GM19238 (cell line): ENCODE data around the gene TMEM158.

Source experiments
- DNase-seq: peaks from one replicate; pipeline ENCODE4 v3.0.0; 2011; ENCODE audit warnings: low spot score; ENCODE audit not compliant: insufficient read length

The TMEM158 gene

DNA sequence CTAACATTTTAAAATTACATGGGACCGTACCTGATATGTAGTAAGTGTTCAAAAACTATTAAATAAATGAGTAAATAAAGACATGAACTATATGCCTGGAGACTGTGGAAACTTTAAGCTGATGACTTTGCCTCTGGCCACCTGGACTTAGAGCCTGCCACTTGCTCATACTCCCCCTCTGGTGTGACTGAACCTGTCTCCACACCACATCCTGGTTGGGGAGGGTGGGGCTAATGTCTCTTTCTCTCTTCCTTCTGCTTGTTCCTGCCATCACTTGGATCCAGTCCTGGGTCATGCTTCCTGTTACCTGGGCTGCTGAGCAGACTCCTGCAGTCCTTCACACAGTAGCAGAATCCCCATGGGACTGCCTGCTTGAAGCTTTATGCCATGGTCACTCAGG is 8.2 kb upstream of the TMEM158 start:
- no peak for DNase-seq

DNA sequence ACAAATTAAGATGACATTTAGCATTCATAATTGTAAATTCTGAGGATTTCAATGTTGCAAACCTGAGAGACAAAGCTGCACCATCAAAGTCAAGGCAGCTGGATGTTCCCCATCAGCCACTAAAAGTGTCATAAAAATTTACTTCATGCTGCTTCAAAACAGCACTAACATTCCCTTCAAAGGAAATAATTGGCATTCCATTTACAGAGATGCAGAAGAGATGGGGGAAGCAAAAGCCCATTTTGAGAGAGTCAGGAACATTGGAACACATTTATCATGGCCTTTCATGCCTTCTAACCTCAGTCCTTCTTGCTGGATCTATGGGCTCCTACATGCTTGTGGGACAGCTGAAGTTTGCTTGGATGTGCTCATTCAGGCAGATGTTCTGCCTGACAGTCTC is 6.4 kb upstream of the TMEM158 start:
- DNase-seq = no peak

DNA sequence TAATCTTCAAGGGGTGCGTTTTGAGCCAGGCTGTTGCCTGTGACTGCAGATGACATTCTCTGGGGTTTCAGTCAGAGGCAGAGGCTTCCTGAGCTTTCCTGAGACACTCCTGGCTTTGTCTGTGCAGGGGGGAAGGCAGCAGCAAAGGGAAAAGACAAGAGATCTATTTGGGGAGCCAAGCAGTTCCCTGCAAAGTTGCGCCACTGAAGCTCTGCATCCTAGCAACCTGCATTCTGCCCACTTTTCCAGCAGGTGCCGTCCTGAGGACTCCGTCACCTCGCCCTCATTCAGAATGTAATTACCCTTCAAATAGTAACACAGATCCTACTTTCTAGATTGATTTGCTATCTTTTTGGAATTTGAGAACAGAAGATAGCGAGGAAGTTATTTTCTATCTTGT is 1.9 kb upstream of the TMEM158 start:
- no peak for DNase-seq

DNA sequence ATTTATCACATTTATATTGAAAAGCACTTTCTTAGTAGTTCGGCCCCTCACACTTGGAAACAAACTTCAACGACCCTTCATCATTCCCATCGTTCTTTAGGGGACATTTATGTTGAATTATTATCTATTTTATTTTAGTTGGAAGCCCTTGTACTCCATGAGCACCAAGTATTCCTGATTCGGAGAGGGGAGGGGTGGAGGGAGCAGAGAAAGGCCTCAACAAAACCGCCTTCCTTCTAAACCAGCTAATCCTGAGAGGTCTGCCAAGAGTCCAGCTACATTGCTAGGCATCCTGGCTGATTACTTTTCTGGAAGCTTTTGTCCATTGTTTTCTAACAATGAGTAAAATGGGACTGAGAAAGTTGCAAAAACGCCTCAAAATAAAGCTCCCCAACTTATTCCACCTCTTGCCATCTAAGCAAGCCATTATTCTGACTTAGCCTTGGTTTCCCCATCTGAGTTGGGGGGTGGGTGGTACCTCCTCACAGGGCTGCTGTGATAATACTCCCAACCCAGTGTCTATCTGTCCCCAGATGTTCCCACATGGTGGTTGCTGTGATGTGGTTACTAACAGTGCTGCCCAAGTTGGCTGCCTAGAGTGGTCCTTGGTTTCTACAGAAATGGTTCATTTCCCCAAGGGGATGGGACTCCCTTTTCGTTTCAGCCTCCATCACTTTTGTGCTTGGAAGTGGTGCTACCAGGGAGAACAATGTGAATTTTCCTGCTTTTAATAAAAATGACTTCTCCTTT is 1.2 kb upstream of the TMEM158 start:
- DNase-seq = no peak

DNA sequence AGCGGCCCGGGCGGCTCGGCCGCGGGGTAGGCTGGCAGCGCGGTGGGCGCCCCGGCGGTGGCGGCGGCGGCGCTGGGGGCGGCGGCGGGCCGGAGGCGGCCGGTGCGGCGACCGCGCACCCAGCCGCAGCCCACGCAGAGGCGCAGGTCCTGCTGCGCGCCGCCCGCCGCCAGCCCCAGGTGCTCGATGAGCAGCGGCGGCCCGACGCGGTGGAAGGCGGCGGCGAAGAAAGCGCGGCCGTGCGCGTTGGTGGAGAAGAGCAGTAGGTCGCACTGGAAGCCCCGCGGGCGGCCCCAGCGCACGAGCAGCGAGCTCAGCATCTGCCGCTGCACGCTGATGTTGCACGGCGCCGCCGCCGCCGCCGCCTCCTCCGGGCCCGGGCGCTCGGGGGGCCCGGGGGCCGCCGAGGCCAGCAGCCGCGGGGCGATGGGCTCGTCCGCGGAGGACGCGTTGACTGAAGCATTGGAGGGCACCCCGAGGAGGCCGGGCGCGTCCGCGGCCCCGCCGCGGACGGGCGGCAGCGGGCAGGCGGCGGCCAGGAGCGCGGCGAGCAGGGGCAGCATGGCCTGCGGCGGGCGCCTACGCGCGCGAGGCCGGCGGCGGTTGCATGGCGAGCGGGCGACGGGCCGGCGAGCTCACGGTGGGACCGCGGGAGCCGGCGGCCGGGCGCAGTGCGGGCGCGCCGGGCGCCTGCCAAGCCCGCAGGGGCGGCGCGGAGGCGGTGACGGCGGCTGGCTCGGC is 452 bp downstream of the TMEM158 start:
- peak; percentile 39 for DNase-seq

DNA sequence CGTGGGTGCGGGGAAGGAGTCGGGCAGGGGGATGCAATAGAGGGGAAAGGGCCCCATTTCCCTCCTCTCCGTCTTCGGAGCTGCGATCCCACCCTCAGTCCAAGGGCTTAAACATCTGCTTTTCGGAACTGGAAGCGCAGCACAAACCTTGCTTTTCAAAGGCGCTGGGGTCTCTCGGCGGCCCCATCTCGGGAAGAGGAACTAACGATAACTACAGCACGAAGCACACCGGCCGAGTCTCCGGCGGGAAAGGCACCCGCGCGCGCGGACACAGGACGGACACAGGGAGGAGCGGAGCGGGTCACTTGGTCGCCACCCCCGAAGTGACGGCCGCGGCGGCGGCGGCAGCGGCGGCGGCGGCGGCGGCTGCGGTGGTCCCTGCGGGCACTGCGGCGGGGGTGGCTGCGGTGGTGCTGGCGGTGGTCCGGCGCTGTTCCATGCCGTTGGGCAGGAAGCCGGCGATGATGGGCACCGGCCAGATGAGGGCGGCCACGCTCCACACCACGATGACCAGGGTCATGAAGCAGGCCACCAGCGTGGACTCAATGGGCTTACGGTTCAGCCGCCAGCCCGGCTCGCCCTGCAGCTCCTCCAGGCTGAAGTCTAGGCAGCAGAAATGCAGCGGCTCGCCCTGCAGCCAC is 1.1 kb downstream of the TMEM158 start:
- peak; percentile 23 for DNase-seq

DNA sequence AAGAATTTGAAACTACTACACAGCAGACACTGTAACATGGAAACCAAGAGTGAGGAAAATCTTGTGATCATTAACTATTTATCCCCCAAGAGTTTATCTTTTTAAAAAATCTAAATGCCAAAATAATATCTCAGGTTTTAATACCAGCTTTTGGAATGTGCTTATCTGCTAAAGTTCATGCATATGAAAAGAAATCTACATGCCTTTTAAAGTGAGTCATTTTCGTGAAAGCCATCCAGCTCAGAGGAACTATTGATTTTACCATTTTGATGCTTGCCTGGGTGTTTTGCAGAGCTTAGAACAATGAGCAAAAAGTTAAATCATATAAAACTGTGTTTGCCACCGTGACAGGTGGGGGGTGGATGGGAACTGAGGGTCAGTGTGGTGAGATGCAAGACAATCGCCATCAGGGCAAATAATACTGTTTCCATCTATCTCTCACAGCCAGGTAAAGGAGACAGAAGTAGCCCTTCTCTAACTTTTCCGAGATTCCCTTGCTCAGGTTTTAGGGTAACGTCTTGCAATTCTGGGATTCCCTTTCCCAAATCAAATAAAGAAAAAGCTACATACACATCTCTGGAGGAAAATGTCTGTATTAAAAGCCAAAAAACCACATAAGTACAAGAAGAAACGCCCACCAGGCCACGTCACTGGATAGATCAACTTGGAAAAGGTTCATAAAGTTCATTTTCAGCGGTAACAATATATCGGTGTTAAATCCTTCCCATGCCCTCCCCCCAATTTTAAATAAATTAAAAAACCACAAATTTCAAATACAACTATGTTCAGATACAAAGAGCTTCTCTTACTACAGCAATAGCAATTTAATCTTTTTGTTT is 2.0 kb downstream of the TMEM158 start:
- no peak for DNase-seq

DNA sequence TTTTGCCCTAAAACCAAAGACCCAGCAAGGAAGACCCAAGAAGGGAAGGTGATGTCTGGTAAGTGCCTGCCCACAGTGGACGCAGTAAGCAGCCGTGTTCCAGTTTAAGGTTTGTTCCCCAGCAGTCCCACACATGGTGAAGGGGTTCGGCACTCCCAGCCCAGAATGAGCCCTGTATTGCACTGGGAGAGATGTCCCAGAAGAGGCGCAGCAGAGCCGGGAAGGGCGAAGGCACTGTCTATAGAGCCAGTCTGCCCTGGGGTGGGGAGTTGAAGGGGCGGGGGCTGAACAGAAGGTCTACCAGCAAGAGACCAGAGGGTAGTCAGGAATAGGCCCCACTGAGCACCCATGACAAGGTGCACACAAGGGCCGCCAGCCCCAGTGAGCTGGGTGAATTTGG is 6.4 kb downstream of the TMEM158 start:
- DNase-seq = no peak

DNA sequence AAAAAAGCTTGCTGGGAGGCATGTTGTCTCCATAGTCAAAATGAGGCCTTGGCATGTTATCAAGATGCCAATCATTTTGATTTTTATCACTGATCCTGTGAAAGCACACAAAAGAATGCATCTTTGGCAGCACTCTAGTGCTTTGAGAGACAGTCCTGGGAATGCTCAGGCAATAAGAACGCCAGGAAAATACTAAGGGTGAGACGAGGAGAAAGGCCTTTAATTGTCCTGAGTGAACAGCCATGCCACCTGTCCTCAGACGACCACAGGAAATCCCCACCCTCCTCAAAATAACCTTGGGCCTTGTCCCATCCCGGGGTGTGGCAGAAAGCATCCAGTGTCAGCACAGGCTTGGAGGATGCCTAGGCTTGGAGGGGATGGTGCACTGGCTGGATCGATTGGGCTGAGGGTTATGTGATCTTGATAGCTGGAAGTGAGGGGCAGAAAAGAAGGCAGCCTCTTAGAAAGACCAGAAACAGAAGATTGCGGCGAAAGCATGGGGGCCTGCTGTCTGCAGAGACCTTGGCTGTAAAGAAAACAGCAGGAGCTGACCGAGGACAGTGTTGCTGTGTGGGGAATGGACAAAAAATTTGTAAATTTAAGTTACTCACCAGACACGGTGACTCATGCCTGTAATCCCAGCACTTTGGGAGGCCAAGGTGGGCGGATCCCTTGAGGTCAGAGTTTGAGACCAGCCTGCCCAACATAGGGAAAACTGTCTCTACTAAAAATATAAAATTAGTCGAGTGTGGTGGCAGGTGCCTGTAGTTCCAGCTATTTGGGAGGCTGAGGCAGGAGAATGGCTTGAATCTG is 7.3 kb downstream of the TMEM158 start:
- DNase-seq = no peak

DNA sequence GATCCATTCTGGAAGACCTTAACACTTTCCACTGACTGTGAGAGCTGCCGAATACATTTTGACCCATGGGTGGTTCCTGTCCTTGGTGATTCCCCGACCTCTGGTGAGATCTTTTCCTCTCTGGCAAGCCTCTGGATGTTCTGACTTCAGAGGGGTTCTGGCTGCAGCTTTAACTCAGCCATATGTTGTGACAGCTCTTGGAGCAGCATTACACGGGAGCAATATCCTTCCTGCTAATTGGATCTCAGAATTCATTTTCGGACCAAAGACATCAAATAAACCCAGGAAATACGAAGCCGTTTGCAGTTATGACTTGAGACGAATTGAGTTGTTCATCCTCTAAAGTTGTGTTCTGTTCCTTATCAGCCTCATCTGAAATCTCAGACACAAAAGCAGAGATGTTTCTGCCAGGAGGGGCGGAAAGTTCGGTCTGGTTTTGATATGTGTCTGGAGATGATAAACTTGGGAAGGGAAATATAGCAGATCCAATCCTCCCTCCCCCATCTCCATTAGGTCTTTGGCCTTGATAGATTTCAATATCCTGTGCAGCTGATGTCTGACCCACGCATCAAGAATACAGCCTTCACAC is 10.0 kb downstream of the TMEM158 start:
- no peak for DNase-seq

DNA sequence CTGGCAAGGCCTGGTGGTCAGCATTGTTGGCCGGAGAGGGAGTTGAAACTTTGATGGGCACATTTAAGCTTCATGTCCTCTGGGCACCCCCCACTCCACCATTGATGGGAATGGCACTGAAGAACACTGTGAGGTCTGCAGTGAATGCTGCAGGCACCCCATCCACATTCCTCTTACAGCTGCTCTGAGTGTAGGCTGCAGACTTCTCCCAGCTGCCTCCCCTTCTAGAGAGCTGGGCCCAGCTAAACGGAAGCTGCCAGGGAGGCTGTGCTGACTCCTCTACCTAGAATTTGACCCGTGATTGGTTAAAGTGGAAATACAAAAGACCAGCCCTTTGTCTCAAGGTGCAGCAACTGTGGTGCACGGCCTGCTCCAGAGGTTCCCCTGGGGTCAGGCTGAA is 10.6 kb downstream of the TMEM158 start:
- DNase-seq = no peak

DNA sequence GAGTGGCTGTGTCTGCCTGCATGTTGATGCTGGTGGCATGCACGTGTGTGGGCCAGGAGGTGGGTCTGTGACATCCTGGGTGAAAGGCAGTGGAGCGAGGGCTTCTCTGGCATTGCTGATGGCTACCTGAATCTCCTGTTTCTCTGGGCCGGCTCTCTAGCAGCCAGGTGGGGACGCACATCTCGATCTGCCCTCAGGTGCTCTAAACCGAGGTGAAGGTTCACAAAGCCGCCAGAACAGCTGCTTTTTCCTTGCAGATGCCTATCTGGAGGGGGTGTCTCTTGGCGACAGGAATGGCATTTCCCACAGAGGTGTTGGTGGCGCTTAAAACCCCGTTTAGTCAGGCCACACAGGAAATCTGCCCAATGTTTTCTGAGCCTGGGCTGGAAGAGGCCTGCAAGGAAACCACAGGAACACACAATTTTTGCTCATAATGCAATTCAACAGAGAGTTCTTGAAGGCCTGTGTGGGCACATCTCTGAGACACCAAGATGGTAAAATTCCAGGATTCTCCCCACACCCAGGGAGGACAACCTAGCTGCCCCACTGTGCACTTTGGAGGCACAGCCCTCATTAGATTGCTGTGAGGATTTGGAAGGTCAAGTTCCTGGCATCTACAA is 11.9 kb downstream of the TMEM158 start:
- DNase-seq = no peak

DNA sequence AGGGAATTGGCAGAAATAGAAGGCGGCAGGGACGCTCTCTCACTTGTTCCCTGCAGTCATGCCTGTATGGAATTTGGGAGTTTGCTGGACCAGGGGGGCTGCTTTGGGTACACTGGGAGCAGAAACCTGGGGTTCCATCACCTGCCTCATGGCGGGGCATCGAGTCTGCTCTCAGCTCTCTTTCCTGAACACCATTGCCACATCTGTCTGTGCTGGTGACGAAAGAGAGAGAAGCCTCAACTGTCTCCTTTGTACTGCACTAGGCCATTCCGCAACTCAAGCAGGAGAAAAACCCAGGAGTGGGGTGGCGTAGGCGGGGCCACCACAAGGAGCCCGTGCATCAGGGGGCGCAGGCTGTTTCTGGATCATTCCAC is 14.0 kb downstream of the TMEM158 start:
- no peak for DNase-seq

DNA sequence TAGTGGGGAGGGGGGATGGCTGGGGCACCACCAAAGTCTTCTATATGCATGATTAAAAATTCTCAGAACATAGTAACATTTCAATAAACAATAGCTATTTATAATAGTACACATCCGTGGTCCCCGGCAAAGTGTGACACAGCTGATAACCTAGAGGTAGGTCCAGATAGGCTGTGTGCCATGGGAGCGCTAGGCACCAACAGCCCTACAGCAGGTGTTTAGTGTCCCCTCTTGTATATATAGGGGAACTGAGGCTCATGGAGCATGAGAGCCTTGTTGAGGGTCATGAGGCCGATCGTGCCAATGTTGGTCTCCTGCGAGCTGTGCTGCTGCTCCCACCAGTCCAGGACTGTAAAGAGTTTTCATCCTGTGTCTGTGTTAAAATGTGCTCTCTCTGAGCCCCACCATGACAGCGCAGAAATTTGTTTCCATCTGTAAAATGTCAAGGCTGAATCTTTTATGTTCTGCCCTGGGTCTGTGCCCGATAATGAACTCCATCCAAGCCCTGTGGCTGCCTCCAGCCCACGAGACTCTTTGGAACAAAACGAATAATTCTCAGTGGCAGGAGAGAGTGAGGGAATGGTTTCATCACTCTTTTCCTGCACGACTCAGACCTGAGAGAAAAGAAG is 14.5 kb downstream of the TMEM158 start:
- no peak for DNase-seq

DNA sequence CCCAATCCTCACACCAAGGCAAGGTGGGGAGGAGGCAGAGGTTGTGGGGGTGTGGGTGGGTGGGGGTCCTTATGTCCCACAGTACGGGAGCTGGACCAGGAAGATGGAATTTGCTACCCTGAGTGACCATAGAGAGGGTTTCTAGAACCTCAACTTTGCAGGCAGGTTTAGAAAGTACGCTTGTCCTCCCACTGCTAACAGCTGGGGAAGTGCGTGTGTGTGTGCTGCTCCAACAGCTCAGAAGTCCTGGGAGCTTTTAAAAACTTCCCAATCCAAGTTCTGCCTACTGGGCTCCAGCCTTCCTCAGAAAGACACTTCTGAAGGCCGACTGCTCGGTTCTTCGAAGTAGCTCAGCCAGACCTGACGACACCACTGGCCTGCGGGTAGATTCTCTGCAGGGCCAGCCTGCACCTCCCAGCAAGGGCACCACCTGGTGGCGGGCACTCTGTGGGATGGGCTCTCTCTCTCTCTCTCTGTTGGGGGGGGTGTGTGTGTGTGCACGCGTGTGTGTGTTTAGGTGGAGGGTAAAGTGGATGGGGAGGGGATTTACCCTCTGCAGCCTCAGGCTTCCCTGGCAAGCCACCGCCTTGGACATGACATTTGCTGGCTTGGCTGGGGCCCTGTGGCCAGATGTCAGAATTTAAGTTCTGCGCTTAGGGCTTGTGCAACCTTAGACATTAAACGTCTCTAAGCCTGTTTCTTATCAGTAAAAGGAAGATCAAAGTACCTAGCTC is 15.6 kb downstream of the TMEM158 start:
- peak; percentile 43 for DNase-seq

DNA sequence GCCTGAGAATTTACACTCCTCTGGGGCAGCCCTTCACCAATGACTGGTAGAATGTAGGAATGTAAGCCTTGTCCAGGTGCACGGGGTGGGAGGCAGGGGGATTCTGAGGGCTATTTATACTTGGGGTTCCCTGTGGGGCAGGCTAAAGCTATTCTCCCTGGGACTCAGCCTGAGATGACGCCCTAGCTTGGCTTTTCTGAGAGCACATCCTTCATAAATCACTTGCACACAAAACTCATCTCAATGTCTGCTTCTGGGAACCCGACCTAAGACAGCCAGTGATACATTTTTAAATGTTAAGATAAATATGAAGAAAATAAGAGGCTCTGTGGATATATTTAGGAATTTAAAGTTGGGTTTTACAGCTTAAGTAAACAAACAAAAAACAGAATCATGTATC is 16.6 kb downstream of the TMEM158 start:
- DNase-seq = no peak

DNA sequence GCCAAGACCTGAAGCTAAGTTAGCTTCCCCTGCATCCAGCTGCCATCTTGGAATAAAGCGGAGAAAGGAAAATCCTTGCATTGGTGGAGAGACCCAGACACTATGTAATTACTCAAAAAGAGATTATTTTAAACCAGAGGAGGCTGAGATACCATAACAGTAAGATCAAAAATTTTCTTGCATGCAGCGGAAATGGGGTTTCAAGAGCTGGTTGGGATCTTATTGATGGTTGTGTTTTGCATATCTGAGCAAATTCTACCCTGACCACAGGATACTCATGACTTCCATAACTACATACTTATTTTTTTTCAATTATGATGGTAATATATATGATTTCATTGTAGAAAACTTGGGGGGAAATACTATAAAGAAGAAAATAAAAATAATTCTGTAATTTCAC is 17.5 kb downstream of the TMEM158 start:
- no peak for DNase-seq

DNA sequence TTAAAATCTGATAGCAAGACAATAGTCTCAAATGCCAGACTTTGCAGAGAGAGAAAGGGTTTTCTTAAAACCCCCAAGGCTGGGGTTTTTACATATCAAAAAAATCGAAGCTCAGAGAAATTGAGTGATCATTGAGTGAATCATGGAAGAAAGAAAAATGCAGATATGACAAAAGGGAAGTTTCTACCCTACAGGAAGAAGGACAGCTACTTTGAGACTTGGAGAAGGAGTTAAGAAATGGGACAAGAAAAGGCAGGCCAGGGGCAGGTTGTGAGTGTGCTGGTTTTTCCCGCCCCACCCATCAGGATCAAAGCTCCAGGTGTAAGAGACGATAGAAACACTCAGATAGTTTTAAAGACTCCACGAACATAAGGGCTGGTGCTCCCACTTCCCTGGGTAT is 18.6 kb downstream of the TMEM158 start:
- DNase-seq = no peak

DNA sequence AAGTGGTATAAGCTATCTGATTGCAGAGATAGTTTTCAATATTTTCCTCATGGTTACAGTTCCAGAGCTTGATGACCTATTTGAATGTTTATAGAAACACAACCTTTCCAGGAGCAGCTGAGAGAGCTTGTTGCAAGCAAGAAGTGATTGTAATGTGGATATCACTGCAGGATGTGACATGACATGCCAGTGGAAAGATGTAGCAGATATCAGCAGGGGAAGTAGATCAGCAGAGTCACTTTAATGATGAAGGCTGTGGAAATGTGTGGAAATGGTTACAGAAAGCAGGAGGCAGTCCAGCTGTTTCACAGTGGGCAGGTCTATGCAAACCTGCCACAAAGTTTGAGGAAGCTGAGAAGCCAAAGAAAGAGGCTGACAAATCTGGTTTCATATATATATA is 21.0 kb downstream of the TMEM158 start:
- no peak for DNase-seq
